Mesenteric fat pad (tissue), 1 donor: Measurements from ENCODE around the gene MED13L. TPM values are rescaled to one million over a fixed set of nuclear protein-coding genes. Genes with fewer than 3 reads are reported as not detected.
"Not testable (repeated sequence)": the region's sequence is repeated elsewhere in the genome, so short reads cannot be mapped to it uniquely, and the experiment has no call there.

Experiments used
- DNase-seq: peaks from one replicate; pipeline ENCODE4 v3.0.0-alpha.2; 2020; ENCODE audit warnings: low spot score
- total RNA-seq: library from RNA; stranded (reverse); fragmentation: NEBNext Ultra II Directional; extraction: Animal tissue kit (Norgen Biotek cat#: 25700); gene quantifications from one replicate; pipeline ENCODE4 v1.2.1, GENCODE V29; 2021
- donor health status: DM: yes; HTN: yes; CAD: no.

MED13L gene
- total RNA-seq, 1 donor from 2014 or later, result 136 TPM

GRCh38 chr12:116060764-116061163 is 216.7 kb downstream of the MED13L start:
- DNase-seq, result no peak

GRCh38 chr12:116059904-116060303 is 217.6 kb downstream of the MED13L start:
- DNase-seq, result no peak

- DNase-seq, result no peak
These were observed 218.9 kb downstream of the MED13L start for GRCh38 chr12:116058574-116058973.

- DNase-seq, result no peak
These were observed 220.1 kb downstream of the MED13L start for GRCh38 chr12:116057356-116057755.

- no peak for DNase-seq
These were observed 221.4 kb downstream of the MED13L start for GRCh38 chr12:116055895-116056607.

GRCh38 chr12:116054280-116054679 is 223.2 kb downstream of the MED13L start:
- DNase-seq, result no peak

GRCh38 chr12:116053479-116054200 is 223.9 kb downstream of the MED13L start:
- no peak for DNase-seq

GRCh38 chr12:116050275-116050674 is 227.2 kb downstream of the MED13L start:
- no peak for DNase-seq

- DNase-seq, result no peak
These were observed 228.6 kb downstream of the MED13L start for GRCh38 chr12:116048879-116049278.

GRCh38 chr12:116046039-116046438 is 231.5 kb downstream of the MED13L start:
- no peak for DNase-seq

GRCh38 chr12:116045150-116045549 is 232.3 kb downstream of the MED13L start:
- DNase-seq, result no peak

- no peak for DNase-seq
These were observed 233.6 kb downstream of the MED13L start for GRCh38 chr12:116043659-116044535.

- no peak for DNase-seq
These were observed 237.1 kb downstream of the MED13L start for GRCh38 chr12:116040402-116040801.

GRCh38 chr12:116039081-116039480 is 238.4 kb downstream of the MED13L start:
- DNase-seq, result no peak

GRCh38 chr12:116037941-116038837 is 239.3 kb downstream of the MED13L start:
- DNase-seq, result no peak

GRCh38 chr12:116033765-116034164 is 243.7 kb downstream of the MED13L start:
- no peak for DNase-seq

GRCh38 chr12:116031624-116032023 is 245.9 kb downstream of the MED13L start:
- not testable (repeated sequence) for DNase-seq

GRCh38 chr12:116028619-116029018 is 248.9 kb downstream of the MED13L start:
- no peak for DNase-seq

- DNase-seq, result no peak
These were observed 250.0 kb downstream of the MED13L start for GRCh38 chr12:116027551-116027821.

GRCh38 chr12:116026768-116027550 is 250.5 kb downstream of the MED13L start:
- DNase-seq, result no peak
